Smooth muscle cell (in vitro differentiated cells): ENCODE measurements around the gene PLCB2. TPM values are rescaled to one million over a fixed set of nuclear protein-coding genes. Genes with fewer than 3 reads are reported as not detected.

ENCODE experiments used
- DNase-seq: peaks from one replicate; lab custom pipeline; 2025; ENCODE audit not compliant: unreplicated experiment; lab: John Stamatoyannopoulos, UW
- H2AFZ ChIP-seq: fragments of 200-600 bp; sonication (generic); 2 replicates; pipeline ENCODE4 v1.6.0; 2016; ENCODE audit warnings: antibody characterized with exemption, low read depth, mild to moderate bottlenecking
- H3F3A ChIP-seq: fragments of 200-600 bp; sonication (generic); 2 replicates; pipeline ENCODE4 v1.6.0; 2017; ENCODE audit warnings: antibody characterized with exemption, low read depth
- H3K27ac ChIP-seq: fragments of 200-600 bp; sonication (generic); 2 replicates; pipeline ENCODE4 v1.5.1; 2016; ENCODE audit warnings: low read depth, mild to moderate bottlenecking
- H3K27me3 ChIP-seq: fragments of 200-600 bp; sonication (generic); 2 replicates; pipeline ENCODE4 v1.6.1; 2016; ENCODE audit warnings: low read depth, mild to moderate bottlenecking
- H3K36me3 ChIP-seq: fragments of 200-600 bp; sonication (generic); 2 replicates; pipeline ENCODE4 v1.5.1; 2016; ENCODE audit warnings: low read depth
- H3K4me1 ChIP-seq: fragments of 200-600 bp; sonication (generic); 2 replicates; pipeline ENCODE4 v1.5.1; 2016; ENCODE audit warnings: low read depth
- H3K4me2 ChIP-seq: fragments of 200-600 bp; sonication (generic); 2 replicates; pipeline ENCODE4 v1.6.0; 2016; ENCODE audit warnings: mild to moderate bottlenecking
- H3K4me3 ChIP-seq: fragments of 200-600 bp; sonication (generic); 2 replicates; pipeline ENCODE4 v1.5.1; 2016; ENCODE audit warnings: mild to moderate bottlenecking
- H3K79me2 ChIP-seq: fragments of 200-600 bp; sonication (generic); 2 replicates; pipeline ENCODE4 v1.6.0; 2016; ENCODE audit warnings: low read depth, mild to moderate bottlenecking
- H3K9ac ChIP-seq: fragments of 200-600 bp; sonication (generic); 2 replicates; pipeline ENCODE4 v1.6.0; 2016; ENCODE audit warnings: low read depth
- H3K9me3 ChIP-seq: fragments of 200-600 bp; sonication (generic); replicated peaks from 2 replicates; pipeline ENCODE4 v1.5.1; 2016; ENCODE audit warnings: low read depth
- H4K20me1 ChIP-seq: fragments of 200-600 bp; sonication (generic); 2 replicates; pipeline ENCODE4 v1.6.0; 2016; ENCODE audit warnings: low read depth
- WGBS: methylation state at CpG from one replicate; pipeline ENCODE4 v1.1.7; 2016; ENCODE audit warnings: low lambda C conversion rate; 5-methylcytosine and 5-hydroxymethylcytosine counted together
- polyA plus RNA-seq: library from polyadenylated mRNA; unstranded; fragments of >200 nt; fragmentation: Nextera tagmentation; extraction: Ambion mirVana; gene quantifications from 2 replicates; pipeline ENCODE4 v1.2.1, GENCODE V29; 2016
- total RNA-seq: library from RNA; depleted of rRNA; stranded (reverse); fragments of >200 nt; gene quantifications from 2 replicates; pipeline ENCODE4 v1.2.3, GENCODE V29; 2014
- TF ChIP-seq, protein P1 (sequence below): fragments of 200-600 bp; sonication (generic); IDR thresholded peaks from 2 replicates; pipeline ENCODE4 v1.5.1; 2017; ENCODE audit warnings: borderline replicate concordance, mild to moderate bottlenecking, antibody characterized with exemption; ENCODE audit not compliant: insufficient read depth, poor library complexity, severe bottlenecking

The PLCB2 gene
- total and polyA plus RNA-seq, 2 experiments from 2014 or later, result 1.5 TPM; not detected in 1

DNA sequence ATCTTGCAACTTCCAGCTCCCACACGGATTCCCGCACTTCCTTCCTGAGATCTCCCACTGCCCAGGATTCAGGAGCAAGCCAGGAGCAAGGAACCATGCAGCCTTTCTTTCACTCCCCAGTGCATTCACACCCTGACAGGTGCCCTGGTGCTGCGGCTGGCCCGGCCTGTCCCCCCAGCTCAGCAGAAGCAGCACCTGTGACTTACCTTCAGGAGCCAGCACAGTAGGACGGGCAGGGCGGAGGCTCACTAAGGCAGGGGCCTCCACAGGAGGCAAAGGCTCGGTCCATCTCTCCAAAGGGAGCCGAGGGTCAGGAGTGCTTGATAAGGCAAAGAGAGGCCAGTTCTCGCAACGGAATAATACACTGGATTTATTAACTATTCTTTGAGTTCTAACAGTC, 29.7 kb downstream of the PLCB2 start:
- Histone ChIP-seq H3K4me3 (no peak overlapping the region), H3K27me3 (peaks cover 49% of the 10 kb centered on the region), H3K9me3 (no peaks in the 10 kb centered on the region), H2AFZ (no peak overlapping the region), H3K4me2 (no peak overlapping the region), H3K36me3 (no peaks in the 10 kb centered on the region), H3F3A (peaks cover 4% of the 10 kb centered on the region), H3K9ac (no peak overlapping the region), H3K27ac (no peak overlapping the region), H3K79me2 (no peaks in the 10 kb centered on the region), H4K20me1 (no peaks in the 10 kb centered on the region), H3K4me1 (peaks cover 17% of the 10 kb centered on the region)
- TF ChIP-seq, protein P1, sequence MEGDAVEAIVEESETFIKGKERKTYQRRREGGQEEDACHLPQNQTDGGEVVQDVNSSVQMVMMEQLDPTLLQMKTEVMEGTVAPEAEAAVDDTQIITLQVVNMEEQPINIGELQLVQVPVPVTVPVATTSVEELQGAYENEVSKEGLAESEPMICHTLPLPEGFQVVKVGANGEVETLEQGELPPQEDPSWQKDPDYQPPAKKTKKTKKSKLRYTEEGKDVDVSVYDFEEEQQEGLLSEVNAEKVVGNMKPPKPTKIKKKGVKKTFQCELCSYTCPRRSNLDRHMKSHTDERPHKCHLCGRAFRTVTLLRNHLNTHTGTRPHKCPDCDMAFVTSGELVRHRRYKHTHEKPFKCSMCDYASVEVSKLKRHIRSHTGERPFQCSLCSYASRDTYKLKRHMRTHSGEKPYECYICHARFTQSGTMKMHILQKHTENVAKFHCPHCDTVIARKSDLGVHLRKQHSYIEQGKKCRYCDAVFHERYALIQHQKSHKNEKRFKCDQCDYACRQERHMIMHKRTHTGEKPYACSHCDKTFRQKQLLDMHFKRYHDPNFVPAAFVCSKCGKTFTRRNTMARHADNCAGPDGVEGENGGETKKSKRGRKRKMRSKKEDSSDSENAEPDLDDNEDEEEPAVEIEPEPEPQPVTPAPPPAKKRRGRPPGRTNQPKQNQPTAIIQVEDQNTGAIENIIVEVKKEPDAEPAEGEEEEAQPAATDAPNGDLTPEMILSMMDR, result no peak
- WGBS, result 83% methylated on average over 10 of the region's 10 CpGs
- DNase-seq, result no peak

DNA sequence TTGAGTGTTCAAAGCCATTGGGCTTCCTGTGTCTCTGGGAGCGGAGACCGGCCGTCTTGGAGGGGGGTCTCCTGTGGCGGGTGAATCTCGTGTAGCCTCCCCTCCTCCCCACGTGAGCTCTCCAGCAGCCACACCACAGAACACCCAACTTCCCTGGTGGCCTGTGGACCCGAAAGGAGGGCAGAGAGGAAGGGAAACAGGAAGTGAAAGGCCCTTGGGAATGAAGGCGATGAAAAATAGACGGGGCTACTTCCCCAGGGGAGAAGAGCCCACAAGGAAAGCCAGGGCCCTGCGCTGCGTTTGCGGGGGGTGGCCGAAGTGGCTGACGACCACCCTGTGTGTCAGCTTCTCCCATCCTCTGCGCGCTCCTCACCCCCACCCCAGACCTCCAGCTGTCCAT, 30.3 kb downstream of the PLCB2 start:
- H3K79me2 ChIP-seq, result no peaks in the 10 kb centered on the region
- H4K20me1 ChIP-seq, result no peaks in the 10 kb centered on the region
- peaks cover 11% of the 10 kb centered on the region for H3K4me1 ChIP-seq
- H3K4me3 ChIP-seq, result no peak overlapping the region
- no peaks in the 10 kb centered on the region for H3K36me3 ChIP-seq
- H3K9me3 ChIP-seq, result no peaks in the 10 kb centered on the region
- peaks cover 44% of the 10 kb centered on the region for H3K27me3 ChIP-seq
- no peak overlapping the region for H2AFZ ChIP-seq
- H3K9ac ChIP-seq, result no peak overlapping the region
- no peak for DNase-seq
- no peak overlapping the region for H3K27ac ChIP-seq
- peaks cover 4% of the 10 kb centered on the region for H3F3A ChIP-seq
- no peak overlapping the region for H3K4me2 ChIP-seq
- 81% methylated on average over 16 of the region's 16 CpGs for WGBS
- TF ChIP-seq, protein P1, result no peak

DNA sequence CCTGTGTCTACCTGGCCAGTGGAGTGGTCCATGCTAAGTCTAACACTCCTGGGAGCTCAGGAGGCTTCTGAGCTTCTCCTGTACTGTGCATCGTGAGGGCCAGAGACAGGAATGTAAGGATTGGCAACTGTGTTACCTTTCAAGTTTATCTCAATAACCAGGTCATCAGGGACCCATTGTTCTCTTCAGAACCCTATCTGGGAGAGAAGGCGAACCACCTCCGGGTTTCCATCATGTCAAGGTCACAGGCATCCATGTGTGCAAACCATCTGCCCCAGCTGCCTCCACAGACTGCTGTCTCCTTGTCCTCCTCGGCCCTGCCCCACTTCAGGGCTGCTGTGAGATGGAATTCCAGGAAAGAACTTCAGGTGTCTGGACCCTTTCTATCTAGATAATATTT, 30.8 kb downstream of the PLCB2 start:
- TF ChIP-seq, protein P1, result no peak
- no peaks in the 10 kb centered on the region for H3K36me3 ChIP-seq
- H3K79me2 ChIP-seq, result no peaks in the 10 kb centered on the region
- H3K9me3 ChIP-seq, result no peaks in the 10 kb centered on the region
- peaks cover 38% of the 10 kb centered on the region for H3K27me3 ChIP-seq
- no peak overlapping the region for H3K4me2 ChIP-seq
- WGBS, result 92% methylated on average over 4 of the region's 4 CpGs
- H3K4me1 ChIP-seq, result peaks cover 7% of the 10 kb centered on the region
- no peak overlapping the region for H3K9ac ChIP-seq
- no peak for DNase-seq
- no peak overlapping the region for H2AFZ ChIP-seq
- peaks cover 4% of the 10 kb centered on the region for H3F3A ChIP-seq
- H4K20me1 ChIP-seq, result no peaks in the 10 kb centered on the region
- H3K4me3 ChIP-seq, result no peak overlapping the region
- no peak overlapping the region for H3K27ac ChIP-seq

DNA sequence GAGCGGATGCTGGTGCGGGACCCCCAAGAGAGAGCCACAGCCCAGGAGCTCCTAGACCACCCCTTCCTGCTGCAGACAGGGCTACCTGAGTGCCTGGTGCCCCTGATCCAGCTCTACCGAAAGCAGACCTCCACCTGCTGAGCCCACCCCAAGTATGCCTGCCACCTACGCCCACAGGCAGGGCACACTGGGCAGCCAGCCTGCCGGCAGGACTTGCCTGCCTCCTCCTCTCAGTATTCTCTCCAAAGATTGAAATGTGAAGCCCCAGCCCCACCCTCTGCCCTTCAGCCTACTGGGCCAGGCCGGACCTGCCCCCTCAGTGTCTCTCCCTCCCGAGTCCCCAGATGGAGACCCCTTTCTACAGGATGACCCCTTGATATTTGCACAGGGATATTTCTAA, 31.8 kb downstream of the PLCB2 start:
- TF ChIP-seq, protein P1, result no peak
- H2AFZ ChIP-seq, result no peak overlapping the region

More for the DNA sequence above, 31.8 kb downstream of the PLCB2 start:
- H3K27ac ChIP-seq, result no peak overlapping the region
- H3K4me1 ChIP-seq, result no peaks in the 10 kb centered on the region
- H3K9ac ChIP-seq, result no peak overlapping the region
- no peaks in the 10 kb centered on the region for H3K9me3 ChIP-seq
- no peaks in the 10 kb centered on the region for H3K79me2 ChIP-seq
- H3K27me3 ChIP-seq, result peaks cover 28% of the 10 kb centered on the region
- H3K4me3 ChIP-seq, result no peak overlapping the region
- no peak for DNase-seq
- H3K36me3 ChIP-seq, result no peaks in the 10 kb centered on the region
- 100% methylated on average over 7 of the region's 7 CpGs for WGBS
- H4K20me1 ChIP-seq, result no peaks in the 10 kb centered on the region
- H3K4me2 ChIP-seq, result no peak overlapping the region
- H3F3A ChIP-seq, result peaks cover 4% of the 10 kb centered on the region
